ENCODE measurements around the gene NAXE. TPM values are rescaled to one million over a fixed set of nuclear protein-coding genes. Genes with fewer than 3 reads are reported as not detected.

NAXE gene
- total RNA-seq, 4 donors from 2014 or later, result 25.1 to 104 (median 77.5) TPM

- H3K27me3 ChIP-seq, result no peaks in the 10 kb centered on the region
- no peak overlapping the region for H3K4me3 ChIP-seq
- in situ Hi-C loops (cut with MboI; ENCODE audit: low pct_ligation_motif_present in 1 of 4, low pct_unique_long_range_greater_than_20kb in 1 of 4, low sequenced_read_pairs in 3 of 4) (no loop called here), intact Hi-C loops (cut with DNase I; ENCODE audit: low total_unique reads) (no loop called here)
- H3K36me3 ChIP-seq, result peaks cover 0 to 9% (median 0%) of the 10 kb centered on the region in 4 donors
- no peak for DNase-seq
- 93 to 94% methylated on average over 3 to 4 of the region's 4 CpGs for WGBS, 2 donors (ENCODE audit: low coverage in 1 of 2)
- TF ChIP-seq POLR2AphosphoS5 (IDR thresholded peaks at IDR 0.05) (no peak), EP300 (IDR thresholded peaks at IDR 0.05; ENCODE audit: low read depth) (no peak), POLR2A (IDR thresholded peaks at IDR 0.05) (no peak)
- TF ChIP-seq, protein P1, sequence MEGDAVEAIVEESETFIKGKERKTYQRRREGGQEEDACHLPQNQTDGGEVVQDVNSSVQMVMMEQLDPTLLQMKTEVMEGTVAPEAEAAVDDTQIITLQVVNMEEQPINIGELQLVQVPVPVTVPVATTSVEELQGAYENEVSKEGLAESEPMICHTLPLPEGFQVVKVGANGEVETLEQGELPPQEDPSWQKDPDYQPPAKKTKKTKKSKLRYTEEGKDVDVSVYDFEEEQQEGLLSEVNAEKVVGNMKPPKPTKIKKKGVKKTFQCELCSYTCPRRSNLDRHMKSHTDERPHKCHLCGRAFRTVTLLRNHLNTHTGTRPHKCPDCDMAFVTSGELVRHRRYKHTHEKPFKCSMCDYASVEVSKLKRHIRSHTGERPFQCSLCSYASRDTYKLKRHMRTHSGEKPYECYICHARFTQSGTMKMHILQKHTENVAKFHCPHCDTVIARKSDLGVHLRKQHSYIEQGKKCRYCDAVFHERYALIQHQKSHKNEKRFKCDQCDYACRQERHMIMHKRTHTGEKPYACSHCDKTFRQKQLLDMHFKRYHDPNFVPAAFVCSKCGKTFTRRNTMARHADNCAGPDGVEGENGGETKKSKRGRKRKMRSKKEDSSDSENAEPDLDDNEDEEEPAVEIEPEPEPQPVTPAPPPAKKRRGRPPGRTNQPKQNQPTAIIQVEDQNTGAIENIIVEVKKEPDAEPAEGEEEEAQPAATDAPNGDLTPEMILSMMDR (IDR thresholded peaks at IDR 0.05), result no peak
- no peak overlapping the region for H3K27ac ChIP-seq
- H3K4me1 ChIP-seq, result peaks cover 9 to 20% (median 17%) of the 10 kb centered on the region in 4 donors
- H3K9me3 ChIP-seq, result no peaks in the 10 kb centered on the region
Measured at GRCh38 chr1:156598731-156599432, 7.3 kb downstream of the NAXE start.

GRCh38 chr1:156599811-156600210, 8.2 kb downstream of the NAXE start:
- TF ChIP-seq, protein P1 (IDR thresholded peaks at IDR 0.05), result peak in 2 of 5 experiments; percentile 12 to 15
- TF ChIP-seq EP300 (IDR thresholded peaks at IDR 0.05; ENCODE audit: low read depth), result no peak
- no peak overlapping the region for H3K27ac ChIP-seq
- intact Hi-C loops (cut with DNase I; ENCODE audit: low total_unique reads), result no loop called here
- no peak overlapping the region for H3K4me3 ChIP-seq
- H3K4me1 ChIP-seq, result peaks cover 9 to 20% (median 17%) of the 10 kb centered on the region in 4 donors
- WGBS, 2 donors (ENCODE audit: low coverage in 1 of 2), result 50 to 67% methylated on average over 2 to 3 of the region's 3 CpGs
- H3K9me3 ChIP-seq, result no peaks in the 10 kb centered on the region
- peaks cover 0 to 9% (median 0%) of the 10 kb centered on the region in 4 donors for H3K36me3 ChIP-seq
- H3K27me3 ChIP-seq, result no peaks in the 10 kb centered on the region
- no peak for DNase-seq
- in situ Hi-C loops (cut with MboI; ENCODE audit: low pct_ligation_motif_present in 1 of 4, low pct_unique_long_range_greater_than_20kb in 1 of 4, low sequenced_read_pairs in 3 of 4), result loop anchor here in 3 of 4 donors (10.0 to 25.0 kb wide), 3 partner anchors 125 to 213 kb away; no protein-coding TSS in a partner anchor

GRCh38 chr1:156600733-156601121, 9.2 kb downstream of the NAXE start:
- in situ Hi-C loops (cut with MboI; ENCODE audit: low pct_ligation_motif_present in 1 of 4, low pct_unique_long_range_greater_than_20kb in 1 of 4, low sequenced_read_pairs in 3 of 4), result loop anchor here in 3 of 4 donors (10.0 to 25.0 kb wide), 3 partner anchors 126 to 213 kb away; no protein-coding TSS in a partner anchor
- Histone ChIP-seq H3K4me3 (peak overlapping the region; percentile 52 to 88 (median 64)), H3K27ac (peak overlapping the region; percentile 81 to 85 (median 83)), H3K27me3 (no peaks in the 10 kb centered on the region), H3K9me3 (no peaks in the 10 kb centered on the region), H3K36me3 (peaks cover 0 to 7% (median 0%) of the 10 kb centered on the region in 4 donors), H3K4me1 (peaks cover 9 to 20% (median 17%) of the 10 kb centered on the region in 4 donors)
- intact Hi-C loops (cut with DNase I; ENCODE audit: low total_unique reads), result no loop called here
- no peak for DNase-seq
- no peak for TF ChIP-seq POLR2A (IDR thresholded peaks at IDR 0.05)
- TF ChIP-seq, protein P1 (IDR thresholded peaks at IDR 0.05), result no peak
- TF ChIP-seq POLR2AphosphoS5 (IDR thresholded peaks at IDR 0.05), result no peak
- TF ChIP-seq EP300 (IDR thresholded peaks at IDR 0.05; ENCODE audit: low read depth), result no peak
- WGBS, 2 donors (ENCODE audit: low coverage in 1 of 2), result 1 to 13% methylated on average over 3 to 13 of the region's 13 CpGs

- Histone ChIP-seq H3K4me3 (peak within 1 kb of the TSS; percentile 52 to 88 (median 64)), H3K4me1 (peaks cover 9 to 20% (median 17%) of the 10 kb centered on the region in 4 donors), H3K36me3 (peaks cover 0 to 2% (median 0%) of the 10 kb centered on the region in 4 donors), H3K9me3 (no peaks in the 10 kb centered on the region), H3K27me3 (no peaks in the 10 kb centered on the region), H3K27ac (peak within 1 kb of the TSS; percentile 81 to 85 (median 83))
- intact Hi-C loops (cut with DNase I; ENCODE audit: low total_unique reads) (no loop called here), in situ Hi-C loops (cut with MboI; ENCODE audit: low pct_ligation_motif_present in 1 of 4, low pct_unique_long_range_greater_than_20kb in 1 of 4, low sequenced_read_pairs in 3 of 4) (loop anchor here in 3 of 4 donors (10.0 to 25.0 kb wide), 3 partner anchors 126 to 214 kb away; no protein-coding TSS in a partner anchor)
- TF ChIP-seq POLR2AphosphoS5 (IDR thresholded peaks at IDR 0.05) (peak; percentile 34 to 62 (median 42)), EP300 (IDR thresholded peaks at IDR 0.05; ENCODE audit: low read depth) (no peak), POLR2A (IDR thresholded peaks at IDR 0.05) (peak; percentile 42)
- 0% methylated on average over 1 to 35 of the region's 35 CpGs for WGBS, 2 donors (ENCODE audit: low coverage in 1 of 2)
- peak; percentile 79 for DNase-seq
Measured at GRCh38 chr1:156601122-156601830, 9.7 kb downstream of the NAXE start, which contains the start of gene GPATCH4. Gene GPATCH4, minus strand, starts transcription at chr1:156601479.
